Caco-2 (cell line): ENCODE data around the gene OR13G1. TPM values are rescaled to one million over a fixed set of nuclear protein-coding genes. Genes with fewer than 3 reads are reported as not detected.
"Not testable (repeated sequence)": the region's sequence is repeated elsewhere in the genome, so short reads cannot be mapped to it uniquely, and the experiment has no call there.

Experiments used
- BruUV-seq: library from RNA; stranded (reverse); fragments of 400-500 nt; replicated peaks from 2 replicates; lab custom pipeline; 2021; lab: Mats Ljungman, UMichigan
- CTCF ChIA-PET: fragments of 300-600 bp; sonication (Branson Sonifier 250); formaldehyde crosslinking; loops from one replicate; lab custom pipeline; 2022; ENCODE audit warnings: antibody characterized with exemption; lab: Charles Lee
- POLR2A ChIA-PET: fragments of 300-600 bp; sonication (Branson Sonifier 250); formaldehyde crosslinking; loops from one replicate; lab custom pipeline; 2022; ENCODE audit warnings: antibody characterized with exemption; lab: Charles Lee
- DNase-seq, 2 experiments: peaks; one replicate each; pipeline versions ENCODE4 v3.0.0 to v3.0.0-alpha.2; 2020 to 2022
- H3K27me3 ChIP-seq: replicated peaks from 2 replicates; pipeline ENCODE4 v1.6.0; 2011; ENCODE audit warnings: low read length; ENCODE audit not compliant: control insufficient read depth, insufficient read depth
- H3K36me3 ChIP-seq: 2 replicates; pipeline ENCODE4 v1.5.1; 2011; ENCODE audit warnings: low read length; ENCODE audit not compliant: control insufficient read depth, insufficient read depth
- H3K4me1 ChIP-seq: fragments of 250-450 bp; sonication (Bioruptor Pico); 2 replicates; pipeline ENCODE4 v1.5.1; 2020; ENCODE audit warnings: mild to moderate bottlenecking
- H3K4me3 ChIP-seq: 2 replicates; pipeline ENCODE4 v1.5.1; 2011; ENCODE audit warnings: low read depth, mild to moderate bottlenecking, control low read depth, low read length
- H3K9me3 ChIP-seq: fragments of 250-450 bp; sonication (Bioruptor Pico); 2 replicates; pipeline ENCODE4 v1.5.1; 2020; ENCODE audit warnings: mild to moderate bottlenecking, moderate library complexity
- H3K27ac Mint-ChIP-seq: one replicate; pipeline ENCODE4 v1.8.0; 2022; ENCODE audit warnings: mixed read lengths; ENCODE audit not compliant: unreplicated experiment
- H3K27me3 Mint-ChIP-seq: one replicate; pipeline ENCODE4 v1.8.0; 2022; ENCODE audit warnings: mixed read lengths; ENCODE audit not compliant: insufficient read depth, unreplicated experiment
- H3K36me3 Mint-ChIP-seq: one replicate; pipeline ENCODE4 v1.8.0; 2022; ENCODE audit warnings: mild to moderate bottlenecking, mixed read lengths; ENCODE audit not compliant: insufficient read depth, unreplicated experiment
- H3K4me1 Mint-ChIP-seq: one replicate; pipeline ENCODE4 v1.8.0; 2022; ENCODE audit warnings: low read depth, mixed read lengths; ENCODE audit not compliant: unreplicated experiment
- H3K4me3 Mint-ChIP-seq: one replicate; pipeline ENCODE4 v1.8.0; 2022; ENCODE audit warnings: mild to moderate bottlenecking, moderate library complexity, mixed read lengths; ENCODE audit not compliant: unreplicated experiment
- H3K9me3 Mint-ChIP-seq: one replicate; pipeline ENCODE4 v1.8.0; 2022; ENCODE audit warnings: mixed read lengths; ENCODE audit not compliant: unreplicated experiment
- CTCF ChIP-seq, 2 experiments: fragments of 200-600 bp in 1 of 2; IDR thresholded peaks; 1 replicate in 1 of 2; 2 replicates in 1 of 2; pipeline versions ENCODE4 v1.5.1 to v1.8.0; 2011 to 2022; ENCODE audit warnings: antibody characterized with exemption in 1 of 2, control low read depth in 1 of 2, inconsistent platforms in 1 of 2, low read depth in 1 of 2, low read length in 1 of 2, mild to moderate bottlenecking in 1 of 2, moderate library complexity in 1 of 2; ENCODE audit not compliant: insufficient read depth in 1 of 2, severe bottlenecking in 1 of 2, unreplicated experiment in 1 of 2
- intact Hi-C: fragments of 100-400 bp; cut with micrococcal nuclease; formaldehyde crosslinking; loops from one replicate; pipeline ENCODE4 v1.10.0; 2022; ENCODE audit not compliant: unreplicated experiment
- total RNA-seq: library from RNA; stranded (reverse); gene quantifications from 2 replicates; pipeline ENCODE4 v1.2.3, GENCODE V29; 2022

Gene OR13G1
- total RNA-seq, 1 experiment from 2014 or later, result not detected

GRCh38 chr1:247713753-247714152 is 34.2 kb upstream of the OR13G1 start:
- no peaks in the 10 kb centered on the region for H3K4me1 ChIP-seq
- Mint-ChIP-seq H3K36me3 (no peaks in the 10 kb centered on the region), H3K9me3 (no peaks in the 10 kb centered on the region), H3K27ac (no peak overlapping the region), H3K27me3 (peaks cover 11% of the 10 kb centered on the region), H3K4me1 (no peaks in the 10 kb centered on the region), H3K4me3 (no peak overlapping the region)
- H3K9me3 ChIP-seq, result no peaks in the 10 kb centered on the region
- POLR2A ChIA-PET, result no interaction called here
- no peaks in the 10 kb centered on the region for H3K27me3 ChIP-seq
- no peaks in the 10 kb centered on the region for H3K36me3 ChIP-seq
- no peak for DNase-seq
- H3K4me3 ChIP-seq, result no peak overlapping the region
- TF ChIP-seq CTCF (IDR thresholded peaks at IDR 0.05; ENCODE audit: insufficient read depth in 1 of 2, low read depth in 1 of 2, low read length in 1 of 2, severe bottlenecking in 1 of 2, unreplicated experiment in 1 of 2), result no peak
- intact Hi-C loops, result no loop called here
- no TSS peak for BruUV-seq
- CTCF ChIA-PET, result no interaction called here

- H3K4me3 Mint-ChIP-seq, CTCF ChIA-PET, POLR2A ChIA-PET, H3K36me3 Mint-ChIP-seq, H3K36me3 ChIP-seq, H3K4me3 ChIP-seq, intact Hi-C loops, H3K27me3 ChIP-seq, BruUV-seq, DNase-seq, H3K9me3 ChIP-seq, H3K4me1 ChIP-seq, H3K27ac Mint-ChIP-seq, H3K4me1 Mint-ChIP-seq, H3K9me3 Mint-ChIP-seq: not testable (repeated sequence)
- peaks cover 11% of the 10 kb centered on the region for H3K27me3 Mint-ChIP-seq
These were observed 31.1 kb upstream of the OR13G1 start for GRCh38 chr1:247710681-247711080.

- no peaks in the 10 kb centered on the region for H3K4me1 Mint-ChIP-seq
- no TSS peak for BruUV-seq
- Histone ChIP-seq H3K36me3 (no peaks in the 10 kb centered on the region), H3K4me1 (no peaks in the 10 kb centered on the region), H3K4me3 (no peak overlapping the region), H3K27me3 (no peaks in the 10 kb centered on the region), H3K9me3 (no peaks in the 10 kb centered on the region)
- H3K36me3 Mint-ChIP-seq, result no peaks in the 10 kb centered on the region
- CTCF ChIA-PET, result no interaction called here
- intact Hi-C loops, result no loop called here
- POLR2A ChIA-PET, result no interaction called here
- DNase-seq, result no peak
- no peak overlapping the region for H3K4me3 Mint-ChIP-seq
- peaks cover 10% of the 10 kb centered on the region for H3K9me3 Mint-ChIP-seq
- no peak overlapping the region for H3K27ac Mint-ChIP-seq
- H3K27me3 Mint-ChIP-seq, result no peaks in the 10 kb centered on the region
- no peak for TF ChIP-seq CTCF (IDR thresholded peaks at IDR 0.05; ENCODE audit: insufficient read depth in 1 of 2, low read depth in 1 of 2, low read length in 1 of 2, severe bottlenecking in 1 of 2, unreplicated experiment in 1 of 2)
These were observed 21.8 kb upstream of the OR13G1 start for GRCh38 chr1:247701338-247701737.
